Stimulated activated CD4-positive, alpha-beta T cell treated with anti-CD3 and anti-CD28 coated beads, Interleukin-12 subunit alpha, Interleukin-12 subunit beta, amount 100 ng/mL, for 24 hours (primary cell): Measurements from ENCODE around the gene GIMAP5.

Experiments
- DNase-seq, 2 experiments: peaks; one replicate each; pipeline ENCODE4 v3.0.0-alpha.2; 2020; ENCODE audit warnings: low read depth in 2 of 2

The GIMAP5 gene

GRCh38 chr7:150737265-150738055 is at the start of gene GIMAP5:
Gene GIMAP5, plus strand, starts transcription at chr7:150737418. Its CDS starts 3,467 bp downstream, at chr7:150740885.
- no peak for DNase-seq

DNA sequence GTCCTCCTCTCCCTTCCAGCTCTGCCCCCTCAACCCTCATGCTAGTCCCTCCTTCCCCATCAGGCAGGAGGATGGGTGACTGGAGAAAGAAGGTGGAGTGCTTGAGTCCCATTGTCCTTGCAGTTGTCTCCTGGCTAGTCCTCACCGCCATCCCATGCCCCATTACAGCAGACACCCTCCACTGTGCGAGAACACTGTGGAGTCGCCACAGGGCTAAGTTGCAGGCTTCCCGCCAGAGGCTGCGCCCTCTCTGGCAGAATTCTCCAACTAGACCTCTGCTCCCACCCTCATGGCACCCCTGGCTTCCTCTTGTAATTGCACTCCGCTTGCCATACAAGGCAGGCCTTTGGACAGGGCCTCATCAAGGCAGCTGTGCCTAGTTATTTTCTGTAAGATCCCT is 48.6 kb upstream of the GIMAP5 start:
- no peak for DNase-seq

DNA sequence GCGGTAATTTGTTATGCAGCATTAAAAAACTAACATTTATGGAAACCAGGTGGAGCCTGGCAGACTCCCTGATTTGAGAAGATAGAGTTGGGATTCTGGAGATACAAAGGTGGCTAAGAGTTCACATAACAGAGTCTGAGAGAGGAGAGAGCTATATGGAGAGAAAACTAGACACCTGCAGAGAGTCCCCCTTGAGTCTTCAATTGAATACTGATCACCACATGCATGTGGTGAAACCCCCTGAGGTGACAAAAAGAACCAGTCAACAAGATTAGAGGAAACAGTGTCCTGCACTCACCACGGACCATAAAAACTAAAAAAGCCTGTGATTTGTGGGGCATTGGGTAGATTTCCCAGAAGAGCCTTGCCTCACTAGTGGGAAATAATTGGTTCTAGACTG is 41.6 kb upstream of the GIMAP5 start:
- DNase-seq = no peak

GRCh38 chr7:150703209-150703608 is 34.0 kb upstream of the GIMAP5 start:
- no peak for DNase-seq

DNA sequence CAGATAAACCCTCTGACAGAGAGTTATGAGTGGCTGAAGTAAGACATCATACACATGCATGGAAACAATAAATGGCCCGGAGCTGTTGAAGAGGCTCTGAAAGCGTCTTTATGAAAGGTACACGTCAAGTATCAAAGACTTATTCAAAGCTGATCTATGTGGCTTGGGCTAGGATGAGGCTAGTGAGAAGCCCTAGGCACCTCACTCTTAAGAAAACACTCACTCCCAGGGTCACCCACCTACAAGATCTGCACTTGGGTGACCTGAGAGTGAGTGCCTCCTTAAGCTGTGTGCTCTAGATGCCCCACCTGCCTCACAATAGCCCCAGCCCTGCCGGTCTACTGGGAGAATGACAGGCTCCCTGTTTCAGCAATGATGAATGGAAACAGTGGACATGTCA is 21.9 kb upstream of the GIMAP5 start:
- DNase-seq = no peak

DNA sequence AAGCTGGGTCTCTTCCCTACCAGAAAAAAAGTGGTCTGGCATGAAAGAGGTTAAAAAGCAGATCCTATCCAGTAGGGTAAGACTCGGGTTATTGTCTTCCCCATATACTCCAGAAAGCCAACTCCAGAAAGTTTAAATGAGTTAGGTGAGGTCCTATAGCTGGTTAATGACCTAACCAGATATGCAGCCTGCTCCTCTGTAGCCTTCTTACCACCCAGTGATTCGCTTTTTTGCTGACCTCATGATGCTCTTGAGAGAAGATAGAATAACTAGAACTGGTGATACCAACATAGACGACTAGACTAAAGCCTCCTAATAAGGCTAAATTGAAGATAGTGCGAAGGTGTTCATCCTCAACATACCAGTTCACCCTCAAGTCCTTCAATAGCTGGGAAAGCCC is 21.5 kb upstream of the GIMAP5 start:
- no peak for DNase-seq

DNA sequence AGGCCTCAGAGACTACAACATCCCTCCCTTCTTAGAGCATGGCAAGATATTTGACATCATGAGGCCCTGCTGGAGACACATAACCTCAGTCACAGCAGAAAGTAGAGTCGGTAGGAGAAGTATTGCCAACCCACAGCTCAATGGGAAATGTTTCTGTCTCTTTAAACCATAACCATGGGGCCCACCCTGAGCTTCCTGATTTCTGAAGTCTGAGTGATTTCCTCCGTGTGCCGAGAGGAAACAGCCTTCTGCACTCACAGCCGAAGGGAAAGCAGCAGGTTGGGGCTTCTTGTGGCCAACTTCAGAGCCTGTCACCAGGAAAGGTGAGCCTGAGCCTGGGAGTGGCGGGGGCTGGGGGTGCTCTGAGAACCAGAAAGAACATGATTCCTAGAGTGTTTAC is 20.9 kb upstream of the GIMAP5 start, which contains the start of gene GIMAP1:
GIMAP1 (plus strand) TSS at position 246 of the 400 bp plus-strand sequence. CDS start 2,435 bp downstream, outside the sequence.
- DNase-seq = peak in 1 of 2 experiments; percentile 45

- no peak for DNase-seq
These were observed 20.3 kb upstream of the GIMAP5 start for GRCh38 chr7:150716939-150717338.

GRCh38 chr7:150717814-150718420 is 19.3 kb upstream of the GIMAP5 start:
- no peak for DNase-seq

- DNase-seq = no peak
These were observed 17.8 kb upstream of the GIMAP5 start for GRCh38 chr7:150719436-150719835.

- no peak for DNase-seq
These were observed 17.0 kb upstream of the GIMAP5 start for GRCh38 chr7:150719960-150720891.

DNA sequence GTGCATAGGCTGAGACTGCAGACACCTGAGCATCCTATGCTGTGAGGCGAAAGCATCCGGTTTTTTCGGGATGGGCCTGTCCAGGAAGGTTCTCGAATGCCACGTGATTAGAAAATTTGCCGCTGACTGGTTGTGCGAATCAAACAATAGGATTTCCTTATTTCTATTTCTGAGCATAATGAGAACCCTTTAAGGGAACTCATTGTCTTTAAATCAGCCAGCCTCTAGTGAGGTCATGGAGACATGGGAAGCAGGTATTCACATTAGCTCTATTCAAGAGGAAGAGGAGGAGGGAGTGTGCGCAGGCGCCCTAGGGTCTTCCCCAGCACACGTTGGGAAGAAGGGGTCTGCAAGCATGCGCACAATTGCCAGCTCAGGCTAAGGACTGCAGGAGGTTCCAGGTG is 15.2 kb upstream of the GIMAP5 start:
- no peak for DNase-seq

DNA sequence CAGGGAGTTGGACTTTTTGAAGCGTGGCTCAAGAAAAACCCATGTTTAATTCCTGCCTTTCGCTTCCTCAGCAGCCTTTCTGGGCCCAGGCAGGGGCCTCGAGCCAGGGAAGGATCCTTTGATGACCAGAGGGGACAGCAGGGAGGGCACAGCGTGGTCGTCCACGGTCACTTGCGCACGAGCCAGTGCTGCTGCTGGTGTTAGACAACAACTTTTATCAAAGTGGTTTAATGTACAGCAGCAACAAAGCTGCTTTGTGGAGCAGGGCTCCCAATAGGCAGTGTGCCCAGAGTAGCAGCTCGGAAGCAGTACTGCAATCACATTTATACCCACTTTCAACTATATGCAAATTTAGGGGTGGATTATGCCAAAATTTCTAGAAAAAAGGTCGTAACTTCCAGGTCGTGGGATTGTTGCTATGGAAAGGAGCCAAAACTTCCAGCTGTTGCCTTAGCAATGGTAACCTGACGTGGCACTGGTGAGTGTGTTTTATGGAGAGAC is 14.7 kb upstream of the GIMAP5 start:
- no peak for DNase-seq

DNA sequence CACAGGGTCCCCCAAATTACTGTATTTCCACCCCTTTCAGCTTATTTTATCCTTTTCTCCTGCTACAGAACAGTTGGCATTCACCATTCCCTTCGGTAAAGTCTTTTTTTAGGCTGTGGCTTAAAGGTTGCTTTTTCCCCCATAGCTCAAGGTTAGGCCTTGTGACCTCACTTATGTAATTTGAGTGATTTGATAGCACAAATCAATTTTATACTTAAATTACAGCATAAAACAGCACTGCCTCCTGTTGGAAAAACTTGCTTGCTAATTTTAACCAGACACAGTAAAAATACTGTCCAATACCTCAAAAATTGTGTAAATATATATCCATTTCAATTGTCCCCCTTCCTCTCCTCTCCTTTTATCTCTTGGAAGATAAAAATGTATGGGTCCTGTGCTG is 13.8 kb upstream of the GIMAP5 start:
- no peak for DNase-seq

DNA sequence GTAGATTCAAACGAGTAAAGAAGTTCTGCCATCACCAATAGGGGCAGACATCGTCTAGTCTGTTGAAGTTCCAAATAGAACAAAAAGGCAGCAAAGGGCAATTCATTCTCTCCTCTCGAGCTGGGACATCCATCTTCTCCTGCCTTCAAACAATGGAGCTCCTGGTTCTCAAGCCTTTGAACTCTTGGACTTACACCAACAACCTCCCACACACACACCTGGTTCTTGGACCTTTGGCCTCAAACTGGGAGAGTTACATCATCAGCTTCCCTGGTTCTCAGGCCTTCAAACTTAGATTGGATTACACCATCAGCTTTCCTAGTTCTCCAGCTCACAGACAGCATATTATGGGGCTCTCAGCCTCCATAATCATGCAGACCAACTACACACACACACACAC is 9.8 kb upstream of the GIMAP5 start:
- DNase-seq = no peak

DNA sequence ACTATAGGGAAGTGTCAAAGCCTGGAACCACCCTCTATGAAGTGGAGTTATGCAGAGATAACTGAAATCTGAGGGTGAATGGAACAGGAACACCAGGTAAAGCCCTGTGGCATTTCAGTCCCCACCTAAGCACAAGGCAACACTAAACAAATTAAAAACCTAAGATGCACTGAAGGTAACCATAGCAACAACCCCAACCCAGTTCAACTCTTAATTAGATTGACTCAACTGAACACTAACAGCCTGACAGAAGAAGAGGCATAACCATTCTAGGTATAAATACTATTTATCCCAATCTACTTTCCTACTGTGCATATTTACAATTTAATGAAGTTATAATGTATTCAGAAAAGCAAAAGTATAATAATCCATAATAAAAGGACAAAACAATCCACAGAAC is 9.2 kb upstream of the GIMAP5 start:
- no peak for DNase-seq

DNA sequence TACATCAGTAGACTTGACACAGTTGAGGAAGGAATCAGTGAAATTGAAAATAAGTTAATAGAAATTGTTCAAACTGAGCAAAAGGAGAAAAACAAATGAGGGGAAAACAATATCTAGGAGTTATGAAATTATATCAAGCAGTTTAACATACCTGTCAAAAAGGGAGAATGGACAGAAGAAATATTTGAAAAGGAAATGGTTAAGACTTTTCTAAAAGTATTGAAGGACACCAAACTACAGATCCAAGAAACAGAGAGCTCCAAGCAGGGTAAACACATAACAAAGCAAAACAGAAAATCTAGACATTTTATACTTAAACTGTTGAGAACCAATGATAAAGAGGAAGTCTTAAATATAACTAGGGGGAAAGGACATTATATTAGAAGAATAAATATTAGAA is 8.6 kb upstream of the GIMAP5 start:
- no peak for DNase-seq

DNA sequence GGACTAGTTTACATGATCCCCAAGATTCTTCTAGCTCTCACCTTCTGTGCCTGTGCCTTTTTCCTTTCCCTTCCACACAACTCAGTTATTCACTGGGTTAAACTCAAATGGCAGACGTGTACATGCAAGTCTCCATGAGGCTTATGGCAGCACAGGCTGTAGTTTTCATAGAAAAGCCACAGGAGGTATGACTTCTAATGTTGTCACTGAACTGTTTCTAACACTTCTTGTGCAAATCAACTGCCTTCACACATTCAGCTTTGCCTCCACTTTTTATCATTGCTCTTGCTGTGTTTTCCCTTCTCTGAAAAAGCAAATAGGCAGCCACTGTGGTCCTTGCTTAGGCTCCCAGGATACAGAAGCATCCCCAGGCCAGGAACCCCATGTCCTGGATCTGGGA is 5.3 kb upstream of the GIMAP5 start:
- DNase-seq = no peak

DNA sequence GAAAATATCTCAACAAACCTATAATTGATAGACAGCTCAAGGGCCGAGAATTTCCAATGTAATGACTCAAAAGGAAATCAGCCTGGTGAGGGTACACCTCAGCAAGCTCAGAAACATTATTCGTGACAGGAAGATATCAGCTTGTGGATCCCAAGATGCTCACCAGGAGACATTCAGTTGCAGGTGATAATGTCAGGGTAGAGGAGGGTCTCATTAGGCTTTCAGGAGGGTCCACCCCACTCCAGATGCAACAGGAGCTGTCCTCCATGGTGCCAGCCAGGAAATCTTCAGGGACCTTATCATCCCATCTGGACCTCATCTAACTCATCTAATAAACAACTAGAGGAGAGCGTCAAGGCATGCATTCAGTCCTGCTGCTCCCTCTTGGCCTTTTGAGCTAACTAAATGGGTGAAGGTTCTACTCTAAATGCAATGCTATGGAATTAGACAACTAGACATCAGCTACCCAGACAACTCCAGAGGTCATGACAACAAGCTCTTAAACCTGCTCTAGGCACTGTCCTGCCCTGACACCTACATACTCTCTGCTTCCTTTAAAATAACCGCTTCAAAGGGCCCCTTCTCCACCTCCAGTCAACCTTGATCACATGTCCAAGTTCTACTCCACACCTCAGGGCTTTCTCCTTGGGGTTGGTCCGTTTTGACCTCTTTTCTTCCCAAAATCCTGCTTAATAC is 4.3 kb upstream of the GIMAP5 start:
- no peak for DNase-seq

- no peak for DNase-seq
These were observed 3.6 kb upstream of the GIMAP5 start for GRCh38 chr7:150733482-150734095.

- DNase-seq = no peak
These were observed 3.0 kb upstream of the GIMAP5 start for GRCh38 chr7:150734254-150734653.
